SU-DHL-6 (cell line): ENCODE results near the gene NKD1.

Source experiments
- H2AFZ ChIP-seq: fragments of 200-600 bp; sonication (generic); 2 replicates; pipeline ENCODE4 v1.6.1; 2014; ENCODE audit warnings: low read depth, mild to moderate bottlenecking, moderate library complexity, mixed read lengths, antibody characterized with exemption, low read length; ENCODE audit not compliant: severe bottlenecking
- H3F3A ChIP-seq: fragments of 200-600 bp; shearing (Covaris generic); 2 replicates; pipeline ENCODE4 v1.6.0; 2016; ENCODE audit warnings: antibody characterized with exemption, mild to moderate bottlenecking; ENCODE audit not compliant: insufficient read depth
- H3K27ac ChIP-seq: fragments of 200-600 bp; sonication (generic); 2 replicates; pipeline ENCODE4 v1.5.1; 2016; ENCODE audit warnings: low read depth, mild to moderate bottlenecking, low read length, moderate library complexity, mixed read lengths
- H3K27me3 ChIP-seq: fragments of 200-600 bp; sonication (generic), shearing (Covaris generic); 2 replicates; pipeline ENCODE4 v1.6.0; 2014; ENCODE audit warnings: mild to moderate bottlenecking, low read length
- H3K36me3 ChIP-seq: fragments of 200-600 bp; sonication (generic); 2 replicates; pipeline ENCODE4 v1.6.1; 2014; ENCODE audit warnings: mild to moderate bottlenecking, low read length, mixed read lengths
- H3K4me2 ChIP-seq: fragments of 300-600, 200-600 bp; shearing (Covaris generic), sonication (generic); 2 replicates; pipeline ENCODE4 v1.6.0; 2014; ENCODE audit warnings: low read length, low read depth, mild to moderate bottlenecking; ENCODE audit not compliant: poor library complexity, severe bottlenecking
- H3K4me3 ChIP-seq: fragments of 200-600 bp; sonication (generic); 2 replicates; pipeline ENCODE4 v1.5.1; 2014; ENCODE audit warnings: antibody characterized with exemption, low read length, mild to moderate bottlenecking, mixed read lengths; ENCODE audit not compliant: insufficient read depth, poor library complexity, severe bottlenecking
- H3K79me2 ChIP-seq: fragments of 200-600 bp; sonication (generic); 2 replicates; pipeline ENCODE4 v1.6.1; 2014; ENCODE audit warnings: mild to moderate bottlenecking, low read length, moderate library complexity; ENCODE audit not compliant: insufficient read depth
- H3K9ac ChIP-seq: fragments of 200-600 bp; sonication (generic); 2 replicates; pipeline ENCODE4 v1.7.0; 2014; ENCODE audit warnings: mild to moderate bottlenecking, low read length
- H3K9me2 ChIP-seq: fragments of 200-600 bp; sonication (generic); replicated peaks from 2 replicates; pipeline ENCODE4 v1.6.1; 2014; ENCODE audit warnings: low read length; ENCODE audit not compliant: insufficient read depth
- H3K9me3 ChIP-seq: fragments of 200-600 bp; sonication (generic); 2 replicates; pipeline ENCODE4 v1.6.1; 2014; ENCODE audit warnings: low read length, mixed read lengths; ENCODE audit not compliant: insufficient read depth
- H4K20me1 ChIP-seq: fragments of 200-600 bp; sonication (generic); 2 replicates; pipeline ENCODE4 v1.6.1; 2014; ENCODE audit warnings: low read depth, mild to moderate bottlenecking, antibody characterized with exemption, low read length, moderate library complexity, mixed read lengths
- CTCF ChIP-seq: fragments of 200-600 bp; sonication (generic); IDR thresholded peaks from one replicate; pipeline ENCODE4 v1.5.1; 2017; ENCODE audit warnings: antibody characterized with exemption, mild to moderate bottlenecking, low read length, moderate library complexity; ENCODE audit not compliant: insufficient read depth, poor library complexity, severe bottlenecking
- EZH2phosphoT487 ChIP-seq: fragments of 200-600 bp; sonication (generic), shearing (Covaris generic); conservative IDR thresholded peaks from 2 replicates; pipeline ENCODE4 v1.6.1; 2018; ENCODE audit warnings: mild to moderate bottlenecking, antibody characterized with exemption, low read length, moderate library complexity, mixed read lengths

Gene NKD1

GRCh38 chr16:50662306-50662940 is 114.2 kb downstream of the NKD1 start:
- Histone ChIP-seq H3K9me3 (no peaks in the 10 kb centered on the region), H3K36me3 (no peaks in the 10 kb centered on the region), H3K4me3 (no peak overlapping the region), H3K9me2 (no peaks in the 10 kb centered on the region), H3F3A (no peaks in the 10 kb centered on the region), H3K27ac (no peak overlapping the region), H3K9ac (no peak overlapping the region), H3K79me2 (no peaks in the 10 kb centered on the region), H2AFZ (no peak overlapping the region), H3K27me3 (no peaks in the 10 kb centered on the region), H4K20me1 (no peaks in the 10 kb centered on the region), H3K4me2 (no peak overlapping the region)
- TF ChIP-seq CTCF = no peak
- no peak for TF ChIP-seq EZH2phosphoT487

- H3K4me2 ChIP-seq = no peak overlapping the region
- H3F3A ChIP-seq = no peaks in the 10 kb centered on the region
- H3K36me3 ChIP-seq = no peaks in the 10 kb centered on the region
- no peaks in the 10 kb centered on the region for H3K9me3 ChIP-seq
- H3K79me2 ChIP-seq = no peaks in the 10 kb centered on the region
- no peak overlapping the region for H3K27ac ChIP-seq
- no peak overlapping the region for H2AFZ ChIP-seq
- H3K4me3 ChIP-seq = no peak overlapping the region
- no peak overlapping the region for H3K9ac ChIP-seq
- no peaks in the 10 kb centered on the region for H4K20me1 ChIP-seq
- no peaks in the 10 kb centered on the region for H3K27me3 ChIP-seq
- no peaks in the 10 kb centered on the region for H3K9me2 ChIP-seq
- TF ChIP-seq EZH2phosphoT487 (no peak), CTCF (no peak)
These were observed 116.1 kb downstream of the NKD1 start for GRCh38 chr16:50664270-50664669.

- Histone ChIP-seq H2AFZ (peak overlapping the region; percentile 76), H3K27ac (no peak overlapping the region), H3F3A (no peaks in the 10 kb centered on the region), H4K20me1 (no peaks in the 10 kb centered on the region), H3K9me3 (no peaks in the 10 kb centered on the region), H3K4me3 (no peak overlapping the region), H3K9ac (no peak overlapping the region), H3K27me3 (no peaks in the 10 kb centered on the region), H3K79me2 (no peaks in the 10 kb centered on the region), H3K4me2 (peak overlapping the region; percentile 35), H3K36me3 (no peaks in the 10 kb centered on the region), H3K9me2 (no peaks in the 10 kb centered on the region)
- no peak for TF ChIP-seq EZH2phosphoT487
- TF ChIP-seq CTCF = peak; percentile 71
These were observed 117.1 kb downstream of the NKD1 start for GRCh38 chr16:50665128-50665878.
